ENCODE measurements around the gene ANKRD11.
"Not testable (repeated sequence)": the region's sequence is repeated elsewhere in the genome, so short reads cannot be mapped to it uniquely, and the experiment has no call there.

Gene ANKRD11

DNA sequence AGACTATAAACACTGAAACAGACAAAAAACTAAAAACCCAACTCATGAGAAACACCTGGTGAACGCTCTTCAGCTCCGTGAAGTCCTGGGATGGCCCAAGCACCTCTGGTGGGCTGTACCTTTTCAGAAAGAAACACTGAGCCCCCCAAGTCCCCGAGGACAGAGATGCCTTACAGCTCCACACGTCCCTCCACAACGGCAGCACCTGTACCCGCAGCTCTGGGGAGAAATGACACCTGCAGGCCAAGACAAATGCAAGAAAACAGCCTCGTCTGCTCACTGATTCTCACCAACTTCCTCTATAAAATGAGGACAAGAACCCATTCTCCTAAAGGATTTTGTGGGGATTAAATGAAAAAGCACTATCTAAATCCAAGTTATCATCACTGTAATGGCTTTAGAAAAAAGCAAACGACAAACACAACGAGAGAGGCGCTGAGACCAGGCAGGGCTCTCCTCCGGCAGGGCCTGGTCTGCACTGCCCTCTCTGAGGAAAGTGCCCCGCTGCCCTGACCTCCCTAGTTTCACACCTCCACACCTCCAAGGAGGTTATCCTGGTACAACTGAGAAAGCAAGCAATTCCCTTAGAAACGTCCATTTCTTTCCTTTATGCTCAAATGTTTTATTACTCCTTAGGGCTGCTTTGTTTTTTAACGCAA is 158.0 kb downstream of the ANKRD11 start:
- DNase-seq (ENCODE audit: low read depth) = no peak
- H3K4me3 ChIP-seq (ENCODE audit: low read depth, low read length) = no peak overlapping the region
- TF ChIP-seq, protein P1, sequence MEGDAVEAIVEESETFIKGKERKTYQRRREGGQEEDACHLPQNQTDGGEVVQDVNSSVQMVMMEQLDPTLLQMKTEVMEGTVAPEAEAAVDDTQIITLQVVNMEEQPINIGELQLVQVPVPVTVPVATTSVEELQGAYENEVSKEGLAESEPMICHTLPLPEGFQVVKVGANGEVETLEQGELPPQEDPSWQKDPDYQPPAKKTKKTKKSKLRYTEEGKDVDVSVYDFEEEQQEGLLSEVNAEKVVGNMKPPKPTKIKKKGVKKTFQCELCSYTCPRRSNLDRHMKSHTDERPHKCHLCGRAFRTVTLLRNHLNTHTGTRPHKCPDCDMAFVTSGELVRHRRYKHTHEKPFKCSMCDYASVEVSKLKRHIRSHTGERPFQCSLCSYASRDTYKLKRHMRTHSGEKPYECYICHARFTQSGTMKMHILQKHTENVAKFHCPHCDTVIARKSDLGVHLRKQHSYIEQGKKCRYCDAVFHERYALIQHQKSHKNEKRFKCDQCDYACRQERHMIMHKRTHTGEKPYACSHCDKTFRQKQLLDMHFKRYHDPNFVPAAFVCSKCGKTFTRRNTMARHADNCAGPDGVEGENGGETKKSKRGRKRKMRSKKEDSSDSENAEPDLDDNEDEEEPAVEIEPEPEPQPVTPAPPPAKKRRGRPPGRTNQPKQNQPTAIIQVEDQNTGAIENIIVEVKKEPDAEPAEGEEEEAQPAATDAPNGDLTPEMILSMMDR (IDR thresholded peaks at IDR 0.05; ENCODE audit: insufficient read depth, low read depth, low read length, missing control alignments) = no peak

DNA sequence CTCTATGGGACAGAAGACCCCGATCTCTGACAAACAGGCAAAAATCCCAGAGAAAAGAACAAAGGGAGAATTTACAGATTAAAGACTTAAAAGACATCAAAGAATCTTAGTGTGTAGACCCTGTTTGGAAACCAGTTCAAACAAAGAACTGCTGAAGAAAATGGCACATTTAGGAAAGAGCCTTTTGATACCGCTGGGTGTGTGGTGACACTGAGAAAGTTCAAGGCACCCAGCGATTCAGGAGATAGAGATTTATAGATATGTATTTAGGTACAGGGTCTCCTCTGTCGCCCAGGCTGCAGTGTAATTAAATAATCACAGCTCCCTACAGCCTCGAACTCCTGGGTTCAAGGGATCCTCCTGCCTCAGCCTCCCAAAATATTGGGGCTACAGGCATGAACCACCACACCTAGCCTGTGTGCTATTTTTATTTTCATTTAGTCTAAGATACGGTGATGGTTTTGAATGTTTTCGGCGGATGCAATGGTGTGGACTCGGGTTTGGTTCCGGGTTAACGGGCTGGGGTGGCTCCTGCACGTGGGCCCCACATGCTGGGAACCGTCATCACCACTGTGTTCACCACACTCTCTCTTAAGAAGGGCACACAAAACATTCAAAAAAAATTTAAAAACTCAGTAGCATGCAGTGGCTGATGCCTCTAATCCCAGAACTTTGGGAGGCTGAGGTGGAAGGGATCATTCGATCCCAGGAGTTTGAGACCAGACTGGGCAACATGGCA is 158.8 kb downstream of the ANKRD11 start:
- TF ChIP-seq, protein P1 (IDR thresholded peaks at IDR 0.05; ENCODE audit: insufficient read depth, low read depth, low read length, missing control alignments) = no peak
- DNase-seq (ENCODE audit: low read depth) = no peak
- no peak overlapping the region for H3K4me3 ChIP-seq (ENCODE audit: low read depth, low read length)

DNA sequence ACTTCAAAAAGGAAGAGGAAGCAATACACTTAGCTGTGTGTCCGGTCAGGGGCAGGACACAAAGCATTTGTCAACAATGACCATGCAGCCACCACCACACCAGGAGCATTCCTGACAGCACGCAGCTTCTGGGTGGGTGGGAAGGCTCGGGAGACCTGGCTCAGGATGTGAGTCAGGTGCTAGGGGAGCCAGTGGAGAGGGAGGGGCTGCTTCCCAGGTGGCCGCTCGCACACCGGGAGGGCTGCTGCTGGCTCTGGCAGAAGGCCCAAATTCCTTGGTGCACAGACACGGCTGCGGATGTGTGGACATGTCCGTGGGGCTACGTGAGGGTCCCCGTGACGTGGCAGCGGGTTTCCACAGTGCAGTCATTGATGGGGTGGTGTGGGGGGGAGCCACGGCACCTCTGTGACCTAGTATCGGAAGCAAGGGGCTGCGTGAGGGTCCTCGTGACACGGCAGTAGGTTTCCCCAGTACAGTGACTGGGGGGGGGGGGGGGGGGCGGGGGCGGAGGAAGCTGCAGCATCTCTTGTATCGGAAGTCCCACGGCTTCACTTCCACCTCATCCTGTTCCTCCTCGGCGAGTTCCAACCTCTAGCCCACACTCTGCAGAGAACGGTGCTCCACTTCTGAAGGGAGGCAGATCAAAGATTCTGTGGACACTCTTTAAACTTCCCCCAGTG is 160.0 kb downstream of the ANKRD11 start:
- TF ChIP-seq, protein P1 (IDR thresholded peaks at IDR 0.05; ENCODE audit: insufficient read depth, low read depth, low read length, missing control alignments) = no peak
- no peak for DNase-seq (ENCODE audit: low read depth)
- H3K4me3 ChIP-seq (ENCODE audit: low read depth, low read length) = no peak overlapping the region

GRCh38 chr16:89329830-89330176 is 160.6 kb downstream of the ANKRD11 start:
- not testable (repeated sequence) for H3K4me3 ChIP-seq (ENCODE audit: low read depth, low read length); DNase-seq (ENCODE audit: low read depth)

DNA sequence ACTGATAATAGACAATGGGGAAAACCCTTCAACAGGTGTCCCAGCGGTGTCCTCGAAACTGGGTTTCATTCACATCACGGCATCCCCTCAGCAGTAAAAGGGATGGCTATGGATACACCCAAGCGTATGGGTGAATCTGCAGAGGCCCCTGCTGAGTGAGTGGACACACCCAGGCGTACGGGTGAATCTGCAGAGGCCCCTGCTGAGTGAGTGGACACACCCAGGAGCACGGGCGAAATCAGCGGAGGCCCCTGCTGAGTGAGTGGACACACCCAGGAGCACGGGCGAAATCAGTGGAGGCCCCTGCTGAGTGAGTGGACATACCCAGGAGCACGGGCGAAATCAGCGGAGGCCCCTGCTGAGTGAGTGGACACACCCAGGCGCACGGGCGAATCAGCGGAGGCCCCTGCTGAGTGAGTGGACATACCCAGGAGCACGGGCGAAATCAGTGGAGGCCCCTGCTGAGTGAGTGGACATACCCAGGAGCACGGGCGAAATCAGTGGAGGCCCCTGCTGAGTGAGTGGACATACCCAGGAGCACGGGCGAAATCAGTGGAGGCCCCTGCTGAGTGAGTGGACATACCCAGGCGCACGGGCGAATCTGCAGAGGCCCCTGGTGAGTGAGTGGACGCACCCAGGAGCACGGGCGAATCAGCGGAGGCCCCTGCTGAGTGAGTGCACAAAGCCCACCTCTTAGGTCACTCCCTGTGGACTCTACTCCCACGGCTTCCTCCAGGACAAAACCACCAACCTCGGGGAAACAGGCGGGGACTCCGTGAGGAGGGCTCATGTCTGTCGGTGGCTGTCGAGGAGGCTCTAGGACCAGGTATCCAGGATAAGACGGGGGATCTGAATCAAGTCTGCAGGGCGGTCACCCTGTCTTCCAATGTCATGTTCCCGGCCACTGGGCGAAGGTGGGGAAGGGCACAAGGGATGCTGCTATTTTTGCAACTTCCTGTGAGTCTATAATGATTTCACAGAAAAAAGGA is 161.7 kb downstream of the ANKRD11 start:
- not testable (repeated sequence) for DNase-seq (ENCODE audit: low read depth); H3K4me3 ChIP-seq (ENCODE audit: low read depth, low read length)

DNA sequence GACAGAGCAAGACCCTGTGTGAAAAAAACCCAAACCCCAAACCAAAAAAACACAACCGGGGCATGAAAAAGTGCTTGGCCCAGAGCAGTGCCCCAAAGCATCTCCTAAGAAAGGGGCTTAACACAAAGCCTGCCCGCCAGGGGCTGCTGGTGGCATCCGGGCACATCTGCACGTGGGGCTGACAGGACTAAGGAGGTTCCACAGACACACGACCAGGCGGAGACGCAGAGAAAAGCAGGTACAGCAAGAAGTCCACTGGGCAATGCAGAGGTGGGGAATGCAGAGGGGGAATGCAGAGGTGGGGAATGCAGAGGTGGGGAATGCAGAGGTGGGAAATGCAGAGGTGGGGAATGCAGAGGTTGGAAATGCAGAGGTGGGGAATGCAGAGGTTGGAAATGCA is 163.6 kb downstream of the ANKRD11 start:
- TF ChIP-seq, protein P1 (IDR thresholded peaks at IDR 0.05; ENCODE audit: insufficient read depth, low read depth, low read length, missing control alignments) = no peak
- no peak overlapping the region for H3K4me3 ChIP-seq (ENCODE audit: low read depth, low read length)
- DNase-seq (ENCODE audit: low read depth) = no peak

DNA sequence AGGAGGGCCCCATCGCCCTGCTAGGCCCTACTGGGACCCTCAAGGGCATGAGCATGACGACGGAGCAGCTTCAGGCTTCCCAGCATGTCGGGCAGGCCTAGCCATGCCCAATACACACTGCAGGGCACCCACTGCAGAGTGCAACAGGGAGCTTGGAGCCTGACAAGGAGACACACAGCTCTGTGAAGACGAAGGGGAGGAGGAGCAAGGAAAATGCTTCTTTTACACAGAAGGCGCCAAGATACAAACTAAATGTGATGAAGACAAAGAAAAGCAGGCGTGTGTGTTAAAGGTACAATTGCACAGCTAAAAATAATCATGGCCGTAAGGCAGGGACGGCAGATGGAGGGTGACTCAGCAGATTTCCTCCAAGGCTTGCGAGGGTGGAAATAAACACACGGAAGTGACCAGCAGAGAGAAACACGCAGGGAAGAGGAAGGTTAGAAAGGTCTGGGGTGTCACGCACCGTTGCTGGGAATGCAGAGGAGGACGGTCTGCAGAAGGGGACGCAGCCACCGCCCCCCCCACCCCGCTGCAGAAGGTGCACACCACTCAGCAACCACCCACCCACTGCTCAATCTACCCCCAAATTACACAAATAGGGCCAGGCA is 164.4 kb downstream of the ANKRD11 start:
- TF ChIP-seq, protein P1 (IDR thresholded peaks at IDR 0.05; ENCODE audit: insufficient read depth, low read depth, low read length, missing control alignments) = no peak
- H3K4me3 ChIP-seq (ENCODE audit: low read depth, low read length) = no peak overlapping the region
- peak; percentile 66 for DNase-seq (ENCODE audit: low read depth)
